ENCODE data around the gene ZMIZ1. TPM values are rescaled to one million over a fixed set of nuclear protein-coding genes. Genes with fewer than 3 reads are reported as not detected.

The ZMIZ1 gene
- total and polyA plus RNA-seq, 2 experiments from 2014 or later, result 9.2 to 30.9 TPM

- no peaks in the 10 kb centered on the region for H3K79me2 ChIP-seq (replicated peaks; ENCODE audit: insufficient read depth)
- H3K36me3 ChIP-seq (ENCODE audit: insufficient read depth), result no peaks in the 10 kb centered on the region
- H4K20me1 ChIP-seq (replicated peaks; ENCODE audit: insufficient read depth), result 0 out of 2 replicates have a peak, but pooled peaks cover 4% of the 10 kb centered on the region
- no peaks in the 10 kb centered on the region for H3K9me2 ChIP-seq (ENCODE audit: insufficient read depth)
- Mint-ChIP-seq H3K27me3 (ENCODE audit: insufficient read depth, low read depth, poor library complexity) (peaks cover 7% of the 10 kb centered on the region), H3K36me3 (ENCODE audit: low read depth) (no peaks in the 10 kb centered on the region; the same call in 2 of the 3 replicates), H3K4me3 (no peak overlapping the region), H3K27ac (0 out of 2 replicates have a peak overlapping the region, but pooled peaks have one; percentile 56), H3K4me1 (peaks cover 8% of the 10 kb centered on the region), H3K9me3 (no peaks in the 10 kb centered on the region)
- H3K27me3 ChIP-seq (ENCODE audit: insufficient read depth), result no peaks in the 10 kb centered on the region
- H3F3A ChIP-seq (replicated peaks; ENCODE audit: low read depth), result no peaks in the 10 kb centered on the region
- no peaks in the 10 kb centered on the region for H3K4me1 ChIP-seq (ENCODE audit: insufficient read depth)
- no peak overlapping the region for H3K27ac ChIP-seq (ENCODE audit: low read depth)
- no peak overlapping the region for H2AFZ ChIP-seq
- TF ChIP-seq ZNF462 (CRISPR knock-in tag; IDR thresholded peaks at IDR 0.05) (no peak), REST (IDR thresholded peaks at IDR 0.05; ENCODE audit: unreplicated experiment) (no peak), CTCF (conservative IDR thresholded peaks at IDR 0.05; ENCODE audit: low read depth in 2 of 2) (no peak), EZH2 (IDR thresholded peaks at IDR 0.05; ENCODE audit: low read depth, unreplicated experiment) (no peak), STAT1 (IDR thresholded peaks at IDR 0.05; ENCODE audit: unreplicated experiment) (no peak), CREB1 (CRISPR knock-in tag; IDR thresholded peaks at IDR 0.05; ENCODE audit: low read depth) (no peak), ETS1 (IDR thresholded peaks at IDR 0.05) (no peak)
- no peak for DNase-seq (ENCODE audit: low spot score)
- H3K4me3 ChIP-seq, result no peak overlapping the region
- ATAC-seq, result no peak
- no peak overlapping the region for H3K4me2 ChIP-seq
Measured at GRCh38 chr10:79286318-79286951, 217.7 kb downstream of the ZMIZ1 start.

All from GM23338 (cell line).